Measurements from ENCODE around the gene PRDM15. TPM values are rescaled to one million over a fixed set of nuclear protein-coding genes. Genes with fewer than 3 reads are reported as not detected.
A peak's percentile ranks its signal among the peaks of the same experiment; 100 is the strongest.

Gene PRDM15
- total and polyA plus RNA-seq, 3 experiments from 2014 or later = 2.2 to 13.1 (median 12.0) TPM

DNA sequence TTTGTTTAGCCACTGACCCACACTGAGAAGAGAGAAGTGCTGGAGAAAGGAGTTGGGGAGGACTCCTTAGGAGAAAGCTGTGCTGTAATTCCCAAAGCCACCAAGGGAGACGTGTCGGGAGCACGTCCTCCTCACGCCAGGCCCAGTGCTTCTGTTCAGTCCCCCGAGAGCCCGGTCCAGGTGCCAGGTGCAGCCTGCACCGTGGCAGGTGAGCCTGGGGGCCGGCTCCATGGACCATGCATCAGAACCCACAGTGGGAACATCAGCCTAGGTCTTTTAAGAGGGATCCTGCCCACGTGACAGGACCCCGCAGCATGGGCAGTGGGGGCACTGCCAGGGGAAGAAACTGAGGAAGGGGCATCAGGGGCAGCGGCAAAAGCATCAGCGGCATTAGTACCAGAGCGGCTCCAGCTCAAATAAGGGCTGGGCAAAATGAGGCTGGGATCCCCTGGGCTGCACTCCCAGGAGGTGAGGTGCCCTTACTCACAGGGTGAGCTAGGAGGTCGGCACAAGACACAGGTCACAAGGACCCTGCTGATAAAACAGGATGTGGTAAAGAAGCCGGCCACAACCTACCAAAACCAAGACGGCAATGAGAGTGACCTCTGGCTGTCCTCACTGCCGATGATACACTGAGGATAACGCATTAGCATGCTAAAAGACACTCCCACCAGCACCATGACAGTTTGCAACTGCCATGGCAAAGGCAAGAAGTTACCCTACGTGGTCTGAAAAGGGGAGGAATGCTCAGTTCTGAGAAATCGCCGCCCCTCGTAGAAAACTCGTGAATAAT is 24.6 kb upstream of the PRDM15 start:
- Histone ChIP-seq H3K4me1 (ENCODE audit: insufficient read depth, low read length) (peaks cover 9% of the 10 kb centered on the region), H3K27me3 (ENCODE audit: insufficient read depth, low read length, poor library complexity, severe bottlenecking) (no peaks in the 10 kb centered on the region), H3K9me3 (ENCODE audit: low read length) (no peaks in the 10 kb centered on the region), H3K4me3 (ENCODE audit: low read length) (no peak overlapping the region), H3K36me3 (ENCODE audit: insufficient read depth, low read length) (peaks cover 5% of the 10 kb centered on the region), H3K27ac (ENCODE audit: low read depth, low read length) (no peak overlapping the region)
- no peaks in the 10 kb centered on the region for H3K9me3 Mint-ChIP-seq
- POLR2A ChIA-PET = no interaction called here
- H3K27me3 Mint-ChIP-seq = peaks cover 0 to 2% of the 10 kb centered on the region in 2 donors
- H3K27ac Mint-ChIP-seq = no peak overlapping the region
- DNase-seq = no peak
- no peak overlapping the region for H3K4me3 Mint-ChIP-seq
- CTCF ChIA-PET = interaction anchor here (2.1 kb wide), 1 partner anchor 204 kb away, joined by 5 read pairs; no protein-coding TSS in a partner anchor
- peaks cover 0 to 62% (median 24%) of the 10 kb centered on the region in 3 donors for H3K36me3 Mint-ChIP-seq
- H3K4me1 Mint-ChIP-seq = peaks cover 7 to 15% (median 13%) of the 10 kb centered on the region in 3 donors

DNA sequence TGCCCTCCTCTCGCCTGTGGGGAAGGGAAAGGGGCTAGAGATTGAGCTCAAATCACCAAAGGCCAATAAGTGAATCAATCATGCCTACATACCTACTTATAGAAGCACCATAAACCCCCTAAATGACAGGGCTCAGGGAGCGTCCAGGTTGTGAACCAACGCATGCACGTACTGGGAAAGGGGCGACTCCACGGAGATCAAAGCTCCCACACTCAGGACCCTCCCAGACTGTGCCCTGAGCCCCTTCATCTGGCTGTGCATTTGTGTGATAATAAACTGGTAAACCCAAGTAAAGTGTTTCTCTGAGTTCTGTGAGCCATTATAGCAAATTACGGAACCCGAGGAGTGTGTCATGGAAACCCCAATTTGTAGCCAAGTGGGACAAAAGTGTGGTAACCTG is 23.8 kb upstream of the PRDM15 start:
- POLR2A ChIA-PET = no interaction called here
- H3K36me3 ChIP-seq (ENCODE audit: insufficient read depth, low read length) = peaks cover 5% of the 10 kb centered on the region
- no peak overlapping the region for H3K4me3 ChIP-seq (ENCODE audit: low read length)

DNA sequence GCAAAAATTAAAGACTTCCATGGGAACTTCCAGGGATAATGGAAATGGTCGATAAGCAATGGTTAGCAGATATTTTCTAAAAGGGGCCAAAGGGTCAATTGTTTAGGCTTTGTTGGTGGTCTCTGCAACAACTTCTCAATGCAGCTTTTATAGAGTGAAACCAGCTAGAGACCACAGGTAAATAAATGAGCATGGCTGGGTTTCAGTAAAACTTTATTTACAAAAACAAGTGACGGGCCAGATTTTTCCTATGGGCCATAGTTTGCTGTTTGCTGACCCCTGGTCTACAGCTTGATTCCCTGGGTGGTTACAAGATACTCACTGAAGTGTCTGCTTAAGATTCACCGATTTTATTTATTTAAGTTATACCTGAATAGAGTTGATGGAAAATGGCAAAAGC is 22.6 kb upstream of the PRDM15 start:
- no peaks in the 10 kb centered on the region for H3K9me3 ChIP-seq (ENCODE audit: low read length)
- H3K27me3 ChIP-seq (ENCODE audit: insufficient read depth, low read length, poor library complexity, severe bottlenecking) = no peaks in the 10 kb centered on the region
- no peak overlapping the region for H3K4me3 ChIP-seq (ENCODE audit: low read length)
- H3K36me3 Mint-ChIP-seq = peaks cover 0 to 51% (median 23%) of the 10 kb centered on the region in 3 donors
- POLR2A ChIA-PET = no interaction called here
- DNase-seq = no peak
- H3K27ac ChIP-seq (ENCODE audit: low read depth, low read length) = no peak overlapping the region
- peaks cover 7 to 18% (median 15%) of the 10 kb centered on the region in 3 donors for H3K4me1 Mint-ChIP-seq
- CTCF ChIA-PET = no interaction called here
- H3K4me1 ChIP-seq (ENCODE audit: insufficient read depth, low read length) = peaks cover 9% of the 10 kb centered on the region
- H3K4me3 Mint-ChIP-seq = no peak overlapping the region
- H3K36me3 ChIP-seq (ENCODE audit: insufficient read depth, low read length) = peaks cover 5% of the 10 kb centered on the region
- no peak overlapping the region for H3K27ac Mint-ChIP-seq
- H3K27me3 Mint-ChIP-seq = peaks cover 0 to 2% of the 10 kb centered on the region in 2 donors
- H3K9me3 Mint-ChIP-seq = no peaks in the 10 kb centered on the region

More for the DNA sequence above, 23.8 kb upstream of the PRDM15 start:
- CTCF ChIA-PET = interaction anchor here (1.0 to 2.1 kb wide), 2 partner anchors 205 to 215 kb away, joined by 3 to 5 read pairs; no protein-coding TSS in a partner anchor
- Histone ChIP-seq H3K4me1 (ENCODE audit: insufficient read depth, low read length) (peaks cover 9% of the 10 kb centered on the region), H3K27me3 (ENCODE audit: insufficient read depth, low read length, poor library complexity, severe bottlenecking) (no peaks in the 10 kb centered on the region), H3K9me3 (ENCODE audit: low read length) (no peaks in the 10 kb centered on the region), H3K27ac (ENCODE audit: low read depth, low read length) (no peak overlapping the region)
- H3K36me3 Mint-ChIP-seq = peaks cover 0 to 62% (median 24%) of the 10 kb centered on the region in 3 donors
- H3K27me3 Mint-ChIP-seq = peaks cover 0 to 2% of the 10 kb centered on the region in 2 donors
- no peaks in the 10 kb centered on the region for H3K9me3 Mint-ChIP-seq
- H3K27ac Mint-ChIP-seq = peak overlapping the region in 1 of 8 donors; percentile 43
- DNase-seq = no peak
- H3K4me3 Mint-ChIP-seq = no peak overlapping the region
- peaks cover 7 to 18% (median 15%) of the 10 kb centered on the region in 3 donors for H3K4me1 Mint-ChIP-seq

DNA sequence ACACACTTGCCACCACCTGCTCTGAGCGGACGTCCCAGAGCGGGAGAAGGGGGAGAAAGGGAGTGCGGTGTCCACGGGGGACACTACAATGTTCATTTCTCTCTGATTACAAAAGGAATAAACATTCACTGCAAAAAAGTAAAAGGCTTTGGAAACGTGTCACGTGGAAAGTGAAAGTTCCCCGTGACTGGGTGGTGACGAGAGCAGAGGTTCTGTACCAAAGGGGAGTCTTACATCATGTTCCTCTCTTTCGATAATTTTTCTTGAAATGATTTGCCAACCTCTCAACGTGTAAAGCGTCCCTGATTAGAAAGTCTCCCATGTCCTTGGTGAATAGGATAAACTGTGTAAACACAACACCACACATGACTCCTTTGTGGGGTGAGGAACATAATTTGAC is 22.0 kb upstream of the PRDM15 start:
- no peak overlapping the region for H3K27ac ChIP-seq (ENCODE audit: low read depth, low read length)
- H3K4me3 Mint-ChIP-seq = no peak overlapping the region
- peaks cover 5% of the 10 kb centered on the region for H3K36me3 ChIP-seq (ENCODE audit: insufficient read depth, low read length)
- no peaks in the 10 kb centered on the region for H3K9me3 ChIP-seq (ENCODE audit: low read length)
- no peaks in the 10 kb centered on the region for H3K9me3 Mint-ChIP-seq
- peaks cover 0 to 2% of the 10 kb centered on the region in 2 donors for H3K27me3 Mint-ChIP-seq
- CTCF ChIA-PET = no interaction called here
- no peak overlapping the region for H3K4me3 ChIP-seq (ENCODE audit: low read length)
- H3K4me1 ChIP-seq (ENCODE audit: insufficient read depth, low read length) = peaks cover 12% of the 10 kb centered on the region
- peak overlapping the region in 1 of 8 donors; percentile 17 for H3K27ac Mint-ChIP-seq
- POLR2A ChIA-PET = no interaction called here
- no peaks in the 10 kb centered on the region for H3K27me3 ChIP-seq (ENCODE audit: insufficient read depth, low read length, poor library complexity, severe bottlenecking)
- peaks cover 0 to 45% (median 19%) of the 10 kb centered on the region in 3 donors for H3K36me3 Mint-ChIP-seq
- DNase-seq = no peak
- H3K4me1 Mint-ChIP-seq = peaks cover 9 to 19% (median 16%) of the 10 kb centered on the region in 3 donors

DNA sequence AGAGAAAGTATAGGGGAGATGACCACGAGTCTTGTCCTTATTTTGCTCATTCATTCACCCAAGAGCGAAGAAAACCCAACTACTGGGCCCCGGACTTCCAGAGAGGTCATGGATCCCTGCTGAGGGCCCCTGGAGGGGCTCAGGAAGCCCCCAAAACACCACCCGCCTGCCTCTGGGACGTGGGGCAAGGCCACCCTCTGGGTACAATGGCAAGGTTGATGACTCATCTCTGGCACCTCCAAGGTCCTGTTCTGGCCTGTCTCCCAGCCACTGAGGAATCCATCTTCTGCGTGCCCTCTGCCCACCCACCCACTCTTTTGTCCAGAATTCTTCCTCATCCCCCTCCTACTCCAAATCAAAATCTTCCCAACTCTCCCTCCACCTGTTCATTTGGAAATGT is 21.3 kb upstream of the PRDM15 start:
- Mint-ChIP-seq H3K27ac (no peak overlapping the region), H3K36me3 (peaks cover 4 to 42% (median 19%) of the 10 kb centered on the region in 3 donors), H3K9me3 (no peaks in the 10 kb centered on the region), H3K4me1 (peaks cover 16 to 25% (median 23%) of the 10 kb centered on the region in 3 donors), H3K27me3 (peaks cover 0 to 2% of the 10 kb centered on the region in 2 donors), H3K4me3 (no peak overlapping the region)
- ChIA-PET POLR2A (no interaction called here), CTCF (no interaction called here)
- H3K36me3 ChIP-seq (ENCODE audit: insufficient read depth, low read length) = peaks cover 5% of the 10 kb centered on the region
- H3K4me3 ChIP-seq (ENCODE audit: low read length) = no peak overlapping the region
- DNase-seq = no peak
- H3K9me3 ChIP-seq (ENCODE audit: low read length) = no peaks in the 10 kb centered on the region
- H3K27me3 ChIP-seq (ENCODE audit: insufficient read depth, low read length, poor library complexity, severe bottlenecking) = no peaks in the 10 kb centered on the region
- no peak overlapping the region for H3K27ac ChIP-seq (ENCODE audit: low read depth, low read length)
- peaks cover 19% of the 10 kb centered on the region for H3K4me1 ChIP-seq (ENCODE audit: insufficient read depth, low read length)

DNA sequence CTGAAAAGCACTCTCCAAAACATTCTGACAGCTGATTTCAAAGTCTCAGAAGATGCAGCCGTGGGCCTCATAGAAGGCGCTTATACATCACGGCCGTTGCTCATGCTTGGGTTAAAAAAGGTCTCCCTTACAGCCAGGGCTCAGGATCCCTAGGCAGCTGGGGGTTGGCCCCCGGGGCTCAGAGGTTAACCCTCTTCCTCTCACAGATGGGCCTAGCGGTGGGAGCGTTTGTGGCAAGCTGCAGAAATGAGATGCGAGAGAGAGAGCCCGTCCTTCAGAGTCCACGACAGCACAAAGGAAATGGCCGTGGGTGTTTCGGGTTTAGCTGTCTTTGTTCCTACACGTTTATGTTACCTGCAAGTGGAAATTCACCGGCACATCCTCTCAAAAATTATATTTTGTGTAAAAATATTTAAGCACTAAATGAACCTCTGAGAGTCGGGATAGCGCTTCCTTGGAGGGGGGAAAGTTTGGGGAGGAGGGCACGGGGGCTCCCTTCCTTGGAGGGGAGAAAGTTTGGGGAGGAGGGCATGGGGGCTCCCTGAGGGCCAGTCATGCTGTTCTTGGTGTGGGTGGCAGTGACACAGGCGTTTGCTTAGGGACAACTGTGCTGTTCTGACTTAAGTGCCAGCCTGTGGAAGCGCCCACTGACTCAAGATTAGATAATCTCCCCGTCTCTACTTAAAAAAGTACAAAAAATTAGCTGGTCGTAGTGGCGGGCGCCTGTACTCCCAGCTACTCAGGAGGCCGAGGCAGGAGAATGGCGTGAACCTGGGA is 20.5 kb upstream of the PRDM15 start:
- H3K9me3 Mint-ChIP-seq = no peaks in the 10 kb centered on the region
- peaks cover 4 to 38% (median 19%) of the 10 kb centered on the region in 3 donors for H3K36me3 Mint-ChIP-seq
- peaks cover 21% of the 10 kb centered on the region for H3K4me1 ChIP-seq (ENCODE audit: insufficient read depth, low read length)
- POLR2A ChIA-PET = interaction anchor here (0.5 kb wide), 1 partner anchor 110 kb away, joined by 3 read pairs; no protein-coding TSS in a partner anchor
- peak overlapping the region in 5 of 8 donors; percentile 42 to 77 (median 52) for H3K27ac Mint-ChIP-seq
- peak in 2 of 5 donors; percentile 8 to 16 for DNase-seq
- H3K9me3 ChIP-seq (ENCODE audit: low read length) = no peaks in the 10 kb centered on the region
- CTCF ChIA-PET = interaction anchor here (1.3 kb wide), 1 partner anchor 209 kb away, joined by 3 read pairs; no protein-coding TSS in a partner anchor
- H3K27ac ChIP-seq (ENCODE audit: low read depth, low read length) = no peak overlapping the region
- peaks cover 0 to 1% of the 10 kb centered on the region in 2 donors for H3K27me3 Mint-ChIP-seq
- no peak overlapping the region for H3K4me3 ChIP-seq (ENCODE audit: low read length)
- no peaks in the 10 kb centered on the region for H3K27me3 ChIP-seq (ENCODE audit: insufficient read depth, low read length, poor library complexity, severe bottlenecking)
- H3K36me3 ChIP-seq (ENCODE audit: insufficient read depth, low read length) = peaks cover 5% of the 10 kb centered on the region
- peaks cover 18 to 25% (median 25%) of the 10 kb centered on the region in 3 donors for H3K4me1 Mint-ChIP-seq
- H3K4me3 Mint-ChIP-seq = peak overlapping the region in 4 of 7 donors; percentile 25 to 77 (median 49)

DNA sequence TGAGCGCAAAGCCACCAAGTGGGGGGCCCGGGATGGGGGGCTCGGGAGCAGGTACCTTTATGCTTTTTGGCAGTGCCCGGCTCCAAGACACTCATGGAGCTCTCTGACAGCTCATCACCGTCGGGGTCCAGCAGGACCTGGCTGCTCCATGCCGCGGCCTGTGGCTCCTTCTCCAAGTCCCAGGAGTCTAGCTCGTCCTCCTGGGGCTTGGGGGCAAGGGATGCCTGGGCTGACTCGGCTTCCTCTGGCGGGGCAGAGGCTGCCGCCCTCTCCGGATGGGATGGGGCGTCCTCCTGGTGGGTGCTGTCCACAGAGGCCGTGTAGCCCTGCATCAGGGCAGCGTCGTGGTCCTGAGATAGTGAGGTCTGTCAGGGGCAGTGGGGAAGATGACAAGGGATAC is 19.9 kb upstream of the PRDM15 start:
- ChIA-PET POLR2A (interaction anchor here (0.5 kb wide), 1 partner anchor 110 kb away, joined by 3 read pairs; no protein-coding TSS in a partner anchor), CTCF (interaction anchor here (1.3 kb wide), 1 partner anchor 209 kb away, joined by 3 read pairs; no protein-coding TSS in a partner anchor)
- Histone ChIP-seq H3K27ac (ENCODE audit: low read depth, low read length) (no peak overlapping the region), H3K36me3 (ENCODE audit: insufficient read depth, low read length) (peaks cover 5% of the 10 kb centered on the region), H3K4me1 (ENCODE audit: insufficient read depth, low read length) (peaks cover 21% of the 10 kb centered on the region), H3K27me3 (ENCODE audit: insufficient read depth, low read length, poor library complexity, severe bottlenecking) (no peaks in the 10 kb centered on the region), H3K9me3 (ENCODE audit: low read length) (no peaks in the 10 kb centered on the region), H3K4me3 (ENCODE audit: low read length) (no peak overlapping the region)
- H3K27me3 Mint-ChIP-seq = peaks cover 0 to 1% of the 10 kb centered on the region in 2 donors
- DNase-seq = no peak
- H3K4me1 Mint-ChIP-seq = peaks cover 18 to 25% (median 25%) of the 10 kb centered on the region in 3 donors
- no peaks in the 10 kb centered on the region for H3K9me3 Mint-ChIP-seq
- peaks cover 4 to 32% (median 16%) of the 10 kb centered on the region in 3 donors for H3K36me3 Mint-ChIP-seq
- peak overlapping the region in 3 of 8 donors; percentile 47 to 77 (median 61) for H3K27ac Mint-ChIP-seq
- H3K4me3 Mint-ChIP-seq = peak overlapping the region in 2 of 7 donors; percentile 25 to 54
